SH-SY5Y (cell line): ENCODE results near the gene OR4F6.

Experiments
- GATA2 ChIP-seq: IDR thresholded peaks from 2 replicates; pipeline ENCODE4 v1.6.1; 2011; ENCODE audit warnings: mild to moderate bottlenecking, low read depth, low read length
- GATA3 ChIP-seq: IDR thresholded peaks from 2 replicates; pipeline ENCODE4 v1.6.1; 2011; ENCODE audit warnings: low read depth, mild to moderate bottlenecking, low read length, moderate library complexity

Gene OR4F6

GRCh38 chr15:101810876-101811275, 7.6 kb downstream of the OR4F6 start:
- TF ChIP-seq GATA2 (no peak), GATA3 (no peak)

- TF ChIP-seq GATA3, result no peak
- TF ChIP-seq GATA2, result no peak
These were observed 8.6 kb downstream of the OR4F6 start, which contains the start of gene OR4F15 for GRCh38 chr15:101811902-101812301. OR4F15 (plus strand) TSS chr15:101812202; CDS start chr15:101818187, 5,985 bp downstream.

DNA sequence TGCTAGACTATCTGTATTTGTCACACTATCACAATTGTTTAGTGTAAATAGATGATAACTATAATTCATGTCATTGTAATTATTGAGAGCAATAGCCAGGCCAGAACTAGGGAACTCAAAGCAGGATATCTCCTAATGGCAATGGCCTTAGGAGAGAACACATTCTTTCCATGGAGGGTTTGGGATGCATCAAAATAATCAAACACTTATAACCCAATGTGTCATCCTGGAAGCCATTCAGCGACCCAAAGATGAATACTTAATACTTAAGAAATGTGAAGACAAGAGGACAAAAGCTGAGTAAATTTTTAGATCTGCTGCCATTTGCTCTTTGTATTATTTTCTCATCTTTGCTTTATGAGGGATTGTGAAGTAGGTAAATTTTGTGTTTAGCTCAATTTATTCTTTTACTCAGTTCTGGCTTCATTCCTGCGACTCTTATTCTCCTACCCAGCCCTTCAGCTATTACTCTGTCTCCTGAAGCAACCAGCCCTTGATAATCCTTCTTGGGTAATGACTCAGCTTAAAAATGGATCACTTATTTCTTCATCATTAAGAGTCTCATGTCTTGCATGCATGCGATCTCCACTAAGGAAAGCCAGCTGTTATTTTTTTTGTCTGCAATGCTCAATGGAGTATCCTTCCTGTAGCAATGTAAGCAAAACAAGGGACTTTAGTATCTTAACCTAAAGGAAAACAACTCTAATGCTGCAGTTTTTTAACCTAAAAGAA, 10.7 kb downstream of the OR4F6 start:
- TF ChIP-seq GATA3, result no peak
- TF ChIP-seq GATA2, result no peak

DNA sequence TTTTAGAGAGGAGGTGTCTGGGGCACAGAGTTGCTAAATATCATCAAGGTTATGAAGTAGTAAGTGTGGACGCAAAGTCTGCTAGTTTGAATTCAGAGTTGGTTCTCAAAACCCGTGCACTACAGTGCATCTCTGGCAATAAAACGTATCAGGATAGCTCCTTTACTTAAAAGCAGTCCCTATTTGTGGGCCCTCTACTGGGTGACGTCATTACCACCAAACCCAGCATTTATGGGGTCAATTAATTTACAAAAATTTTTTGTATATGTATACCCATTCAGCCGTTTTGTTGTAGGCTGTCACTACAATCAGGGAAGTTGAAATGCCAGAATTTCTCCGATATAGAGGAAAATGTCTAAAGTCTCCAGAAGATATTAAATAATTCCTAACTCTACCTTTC, 17.5 kb downstream of the OR4F6 start:
- no peak for TF ChIP-seq GATA3
- no peak for TF ChIP-seq GATA2

- TF ChIP-seq GATA3, result no peak
- TF ChIP-seq GATA2, result no peak
These were observed 23.9 kb downstream of the OR4F6 start for GRCh38 chr15:101827257-101827656.

GRCh38 chr15:101828774-101829173, 25.5 kb downstream of the OR4F6 start:
- TF ChIP-seq GATA3 (no peak), GATA2 (no peak)

DNA sequence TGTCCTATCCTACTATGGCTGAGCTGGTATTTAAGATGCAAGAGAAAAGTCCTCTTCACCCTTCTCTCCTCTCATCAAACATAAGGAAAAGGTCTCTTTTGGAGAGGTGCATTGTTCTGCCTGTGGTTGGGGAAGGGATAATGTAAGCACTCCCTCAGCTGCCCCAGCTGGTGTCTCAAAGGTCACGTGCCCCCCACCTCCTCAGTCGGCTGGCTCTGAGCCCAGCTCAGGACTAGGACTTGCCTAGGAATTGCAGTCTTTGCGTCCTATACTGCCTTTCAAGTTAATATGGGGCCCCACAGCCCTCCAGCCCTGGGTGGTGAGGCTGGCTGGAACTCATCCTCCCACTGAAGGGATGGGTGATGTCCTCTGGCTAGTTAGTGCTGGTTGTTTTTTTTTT, 38.3 kb downstream of the OR4F6 start:
- TF ChIP-seq GATA3 (no peak), GATA2 (no peak)

DNA sequence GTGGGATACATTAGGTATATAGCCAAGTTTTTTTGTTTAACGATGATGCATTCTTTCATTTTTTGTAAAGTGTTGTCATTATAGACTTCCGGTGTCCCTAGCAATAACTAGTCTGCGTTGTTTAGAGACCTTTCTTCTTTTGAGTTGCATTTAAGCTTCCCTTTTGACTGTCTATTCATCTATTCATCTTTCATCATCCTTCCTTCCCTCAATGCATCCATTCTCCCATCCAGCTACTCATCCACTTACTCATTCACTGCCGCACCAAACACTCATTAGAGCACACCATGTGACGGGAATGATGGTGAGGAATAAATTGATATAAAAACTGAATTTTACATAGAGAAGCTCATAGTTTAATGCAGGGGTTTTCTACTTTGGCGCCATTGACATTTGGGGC, 41.6 kb downstream of the OR4F6 start:
- TF ChIP-seq GATA3 (no peak), GATA2 (no peak)

DNA sequence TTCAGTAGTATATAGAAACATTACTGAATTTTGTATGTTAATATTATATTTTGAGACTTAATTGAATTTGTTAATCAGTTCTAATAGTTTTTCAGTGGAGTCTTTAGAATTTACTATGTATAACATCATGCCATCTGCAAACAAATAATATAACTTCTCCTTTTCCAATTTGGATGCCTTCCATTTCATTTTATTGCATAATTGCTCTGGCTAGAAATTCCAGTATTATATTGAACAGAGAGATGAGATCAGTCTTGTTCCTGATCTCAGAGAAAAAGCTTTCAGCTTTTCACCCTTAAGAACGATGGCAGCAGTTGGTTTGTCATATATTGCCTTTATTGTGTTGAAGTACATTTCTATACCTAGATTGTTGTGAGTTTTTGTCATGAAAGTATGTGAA, 49.0 kb downstream of the OR4F6 start:
- TF ChIP-seq GATA3 (no peak), GATA2 (no peak)
